Stomach (tissue), 4 donors: ENCODE measurements around the gene RMND5A.

ENCODE experiments used
- CTCF ChIP-seq, 7 experiments: fragments of 450-650 bp in 4 of 7; fragments of 200-600 bp in 3 of 7; sonication (generic) in 3 of 7; IDR thresholded peaks; one replicate each; pipeline ENCODE4 v1.5.1; 2016 to 2019; ENCODE audit warnings: antibody characterized with exemption in 7 of 7, control low read depth in 2 of 7, mild to moderate bottlenecking in 1 of 7
- POLR2A ChIP-seq, 4 donors: fragments of 450-650 bp; IDR thresholded peaks; one replicate each; pipeline ENCODE4 v1.6.1; 2016; ENCODE audit warnings: antibody characterized with exemption in 4 of 4, control low read depth in 2 of 4, mild to moderate bottlenecking in 1 of 4, moderate library complexity in 1 of 4

DNA sequence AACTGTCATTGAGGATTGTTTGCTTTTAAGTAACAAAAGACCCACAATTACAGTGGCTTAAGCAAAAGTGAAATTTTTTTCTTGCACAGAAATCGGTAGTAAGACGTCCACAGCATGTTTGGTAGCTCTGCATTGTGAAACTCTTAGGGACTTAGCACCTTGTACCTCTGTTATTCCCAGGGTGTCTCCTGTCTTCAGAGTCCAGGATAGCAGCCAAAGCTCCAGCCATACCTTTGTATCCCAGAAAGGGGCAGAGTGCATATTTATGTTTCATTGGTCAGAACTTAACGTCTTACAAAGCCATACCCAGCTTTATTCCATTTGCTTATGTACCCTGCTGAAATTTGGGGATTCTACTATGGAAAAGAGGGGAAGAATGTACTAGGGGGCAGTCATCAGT lies 32.8 kb downstream of the RMND5A start:
- TF ChIP-seq CTCF (IDR thresholded peaks at IDR 0.05) (no peak), POLR2A (IDR thresholded peaks at IDR 0.05) (no peak)
